Gastrocnemius medialis (tissue), 4 donors: Measurements from ENCODE around the gene OR8K1.

Experiments
- POLR2A ChIP-seq, 2 donors: fragments of 450-650 bp; IDR thresholded peaks; one replicate each; pipeline ENCODE4 v1.6.1; 2017; ENCODE audit warnings: antibody characterized with exemption in 2 of 2, mild to moderate bottlenecking in 2 of 2, moderate library complexity in 2 of 2
- TF ChIP-seq, protein P1 (sequence below), 5 experiments: fragments of 450-650 bp in 3 of 5; fragments of 200-600 bp in 2 of 5; sonication (generic) in 2 of 5; IDR thresholded peaks in 4 of 5; conservative IDR thresholded peaks in 1 of 5; 1 replicate in 4 of 5; 2 replicates in 1 of 5; pipeline ENCODE4 v1.5.1; 2016 to 2019; ENCODE audit warnings: antibody characterized with exemption in 5 of 5, mild to moderate bottlenecking in 3 of 5, moderate library complexity in 3 of 5

DNA sequence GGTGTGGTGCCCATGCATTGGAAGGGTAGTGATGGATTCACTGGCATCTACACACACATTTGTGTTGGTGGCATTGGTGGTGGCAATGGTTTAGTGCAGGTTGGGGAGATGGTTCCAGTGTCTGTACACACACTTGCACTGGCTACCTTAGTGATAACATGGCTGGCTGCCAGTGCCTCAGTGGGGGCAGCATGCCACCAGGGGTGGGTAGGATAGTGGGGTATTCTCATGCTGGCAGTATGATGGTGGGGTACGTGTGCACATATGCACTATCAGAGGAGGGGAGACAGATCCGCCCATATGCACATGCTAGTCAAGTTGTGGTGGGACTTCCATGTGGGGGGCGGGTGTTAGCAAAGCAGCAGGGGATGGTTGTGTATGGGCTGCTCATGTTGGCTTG is 38.0 kb upstream of the OR8K1 start:
- TF ChIP-seq, protein P1, sequence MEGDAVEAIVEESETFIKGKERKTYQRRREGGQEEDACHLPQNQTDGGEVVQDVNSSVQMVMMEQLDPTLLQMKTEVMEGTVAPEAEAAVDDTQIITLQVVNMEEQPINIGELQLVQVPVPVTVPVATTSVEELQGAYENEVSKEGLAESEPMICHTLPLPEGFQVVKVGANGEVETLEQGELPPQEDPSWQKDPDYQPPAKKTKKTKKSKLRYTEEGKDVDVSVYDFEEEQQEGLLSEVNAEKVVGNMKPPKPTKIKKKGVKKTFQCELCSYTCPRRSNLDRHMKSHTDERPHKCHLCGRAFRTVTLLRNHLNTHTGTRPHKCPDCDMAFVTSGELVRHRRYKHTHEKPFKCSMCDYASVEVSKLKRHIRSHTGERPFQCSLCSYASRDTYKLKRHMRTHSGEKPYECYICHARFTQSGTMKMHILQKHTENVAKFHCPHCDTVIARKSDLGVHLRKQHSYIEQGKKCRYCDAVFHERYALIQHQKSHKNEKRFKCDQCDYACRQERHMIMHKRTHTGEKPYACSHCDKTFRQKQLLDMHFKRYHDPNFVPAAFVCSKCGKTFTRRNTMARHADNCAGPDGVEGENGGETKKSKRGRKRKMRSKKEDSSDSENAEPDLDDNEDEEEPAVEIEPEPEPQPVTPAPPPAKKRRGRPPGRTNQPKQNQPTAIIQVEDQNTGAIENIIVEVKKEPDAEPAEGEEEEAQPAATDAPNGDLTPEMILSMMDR (IDR thresholded peaks at IDR 0.05 in 4 of 5, conservative IDR thresholded peaks at IDR 0.05 in 1 of 5): no peak
- no peak for TF ChIP-seq POLR2A (IDR thresholded peaks at IDR 0.05)
